A673 (cell line): ENCODE results near the gene PNLIPRP2. TPM values are rescaled to one million over a fixed set of nuclear protein-coding genes. Genes with fewer than 3 reads are reported as not detected.

Source experiments
- BruUV-seq: library from RNA; stranded (reverse); fragments of 400-500 nt; replicated peaks from 2 replicates; lab custom pipeline; 2021; lab: Mats Ljungman, UMichigan
- CTCF ChIA-PET: fragments of 300-600 bp; sonication (Branson Sonifier 250); formaldehyde crosslinking; loops from one replicate; lab custom pipeline; 2022; ENCODE audit warnings: antibody characterized with exemption; lab: Charles Lee
- POLR2A ChIA-PET: fragments of 300-600 bp; sonication (Branson Sonifier 250); formaldehyde crosslinking; loops from one replicate; lab custom pipeline; 2022; ENCODE audit warnings: antibody characterized with exemption; ENCODE audit not compliant: low non-redundant PET; lab: Charles Lee
- DNase-seq: peaks from one replicate; pipeline ENCODE4 v3.0.0-alpha.2; 2015; ENCODE audit warnings: low spot score
- H3K27ac ChIP-seq: fragments of 200-600 bp; sonication (generic); 2 replicates; pipeline ENCODE4 v1.5.1; 2016; ENCODE audit warnings: mixed run types, low read depth, mild to moderate bottlenecking, mixed read lengths, antibody characterized with exemption, low read length; ENCODE audit not compliant: poor library complexity, severe bottlenecking
- H3K27me3 ChIP-seq: fragments of 200-600 bp; sonication (generic); replicated peaks from 2 replicates; pipeline ENCODE4 v1.6.1; 2017; ENCODE audit warnings: mixed run types, low read depth, mild to moderate bottlenecking, mixed read lengths, antibody characterized with exemption, low read length; ENCODE audit not compliant: insufficient read depth, poor library complexity
- H3K36me3 ChIP-seq: fragments of 200-600 bp; sonication (generic); 2 replicates; pipeline ENCODE4 v1.6.1; 2016; ENCODE audit warnings: mixed run types, mild to moderate bottlenecking, mixed read lengths, antibody characterized with exemption, low read length; ENCODE audit not compliant: insufficient read depth, poor library complexity, severe bottlenecking
- H3K4me1 ChIP-seq: fragments of 200-600 bp; sonication (generic); 2 replicates; pipeline ENCODE4 v1.6.1; 2017; ENCODE audit warnings: mixed run types, mild to moderate bottlenecking, mixed read lengths, antibody characterized with exemption, low read length; ENCODE audit not compliant: insufficient read depth, poor library complexity, severe bottlenecking
- H3K4me3 ChIP-seq: fragments of 200-600 bp; sonication (generic); 2 replicates; pipeline ENCODE4 v1.5.1; 2016; ENCODE audit warnings: low read depth, mixed run types, mild to moderate bottlenecking, mixed read lengths, low read length; ENCODE audit not compliant: poor library complexity, severe bottlenecking
- H3K9me3 ChIP-seq: fragments of 200-600 bp; sonication (generic); 2 replicates; pipeline ENCODE4 v1.6.1; 2016; ENCODE audit warnings: mixed run types, low read depth, mild to moderate bottlenecking, mixed read lengths, antibody characterized with exemption, low read length; ENCODE audit not compliant: poor library complexity, severe bottlenecking
- CTCF ChIP-seq: fragments of 300-800, 200-600 bp; sonication (generic); conservative IDR thresholded peaks from 2 replicates; pipeline ENCODE4 v1.5.1; 2017; ENCODE audit warnings: low read depth, mild to moderate bottlenecking, antibody characterized with exemption, low read length, moderate library complexity, mixed read lengths
- EZH2 ChIP-seq: fragments of 200-600 bp; sonication (generic); IDR thresholded peaks from 2 replicates; pipeline ENCODE4 v1.6.1; 2017; ENCODE audit warnings: borderline replicate concordance, low read depth, mild to moderate bottlenecking, mixed read lengths, antibody characterized with exemption, low read length; ENCODE audit not compliant: poor library complexity, severe bottlenecking
- intact Hi-C: fragments of 100-400 bp; cut with micrococcal nuclease; formaldehyde crosslinking; loops from one replicate; pipeline ENCODE4 v1.10.0; 2022; ENCODE audit not compliant: unreplicated experiment
- total RNA-seq: library from RNA; stranded (reverse); gene quantifications from 2 replicates; pipeline ENCODE4 v1.2.3, GENCODE V29; 2021

PNLIPRP2 gene
- total RNA-seq, 1 experiment from 2014 or later, result not detected

- ChIA-PET POLR2A (no interaction called here), CTCF (no interaction called here)
- H3K27me3 ChIP-seq, result peaks cover 43% of the 10 kb centered on the region
- H3K4me3 ChIP-seq, result no peak overlapping the region
- H3K4me1 ChIP-seq, result no peaks in the 10 kb centered on the region
- no peak for TF ChIP-seq CTCF
- no peak for TF ChIP-seq EZH2
- no peaks in the 10 kb centered on the region for H3K9me3 ChIP-seq
- no peaks in the 10 kb centered on the region for H3K36me3 ChIP-seq
- intact Hi-C loops, result no loop called here
- BruUV-seq, result no TSS peak
- DNase-seq, result no peak
- H3K27ac ChIP-seq, result no peak overlapping the region
These were observed 5.1 kb downstream of the PNLIPRP2 start for GRCh38 chr10:116625845-116626244.

GRCh38 chr10:116626815-116627214, 6.1 kb downstream of the PNLIPRP2 start:
- DNase-seq, result no peak
- CTCF ChIA-PET, result no interaction called here
- intact Hi-C loops, result no loop called here

GRCh38 chr10:116627386-116627933, 6.7 kb downstream of the PNLIPRP2 start:
- no peak overlapping the region for H3K27ac ChIP-seq
- no peak for DNase-seq
- no peaks in the 10 kb centered on the region for H3K9me3 ChIP-seq
- H3K4me3 ChIP-seq, result no peak overlapping the region
- H3K27me3 ChIP-seq, result peaks cover 43% of the 10 kb centered on the region
- POLR2A ChIA-PET, result interaction anchor here (0.6 kb wide), 1 partner anchor 636 kb away, joined by 8 read pairs; no protein-coding TSS in a partner anchor
- H3K4me1 ChIP-seq, result no peaks in the 10 kb centered on the region
- intact Hi-C loops, result no loop called here
- CTCF ChIA-PET, result no interaction called here
- no TSS peak for BruUV-seq
- H3K36me3 ChIP-seq, result no peaks in the 10 kb centered on the region
- TF ChIP-seq CTCF (0 out of 2 replicates have a peak, but pooled peaks have one; percentile 13), EZH2 (no peak)

More at GRCh38 chr10:116626815-116627214, 6.1 kb downstream of the PNLIPRP2 start:
- no peaks in the 10 kb centered on the region for H3K36me3 ChIP-seq
- H3K27me3 ChIP-seq, result peaks cover 43% of the 10 kb centered on the region
- TF ChIP-seq EZH2 (no peak), CTCF (no peak)
- H3K9me3 ChIP-seq, result no peaks in the 10 kb centered on the region
- H3K27ac ChIP-seq, result no peak overlapping the region
- H3K4me3 ChIP-seq, result no peak overlapping the region
- H3K4me1 ChIP-seq, result no peaks in the 10 kb centered on the region
- POLR2A ChIA-PET, result no interaction called here
- no TSS peak for BruUV-seq
